HCT116 (cell line): ENCODE results near the gene RASGRF1. TPM values are rescaled to one million over a fixed set of nuclear protein-coding genes. Genes with fewer than 3 reads are reported as not detected.

Experiments
- ATAC-seq: fragments of 200-7000 bp; cut with Tn5 transposase; 2 replicates; pipeline ENCODE4 v1.9.1; 2020; ENCODE audit warnings: mild to moderate bottlenecking, moderate library complexity
- BruUV-seq: library from RNA; stranded (reverse); fragments of 400-500 nt; replicated peaks from 2 replicates; lab custom pipeline; 2021; lab: Mats Ljungman, UMichigan
- CTCF ChIA-PET: fragments of 300-600 bp; sonication (Branson Sonifier 250); formaldehyde crosslinking; loops from one replicate; lab custom pipeline; 2021; ENCODE audit warnings: antibody characterized with exemption; lab: Charles Lee
- POLR2A ChIA-PET: fragments of 300-600, 350-600 bp; sonication (Branson Sonifier 250); formaldehyde crosslinking; loops from one replicate; lab custom pipeline; 2021; ENCODE audit warnings: antibody characterized with exemption; lab: Charles Lee
- RAD21 ChIA-PET, 2 experiments: fragments of 300-600 bp; sonication (Branson Sonifier 250); formaldehyde crosslinking; loops; one replicate each; lab custom pipeline; 2023; ENCODE audit warnings: low total read pairs in 2 of 2; ENCODE audit not compliant: uncharacterized antibody in 2 of 2, unreplicated experiment in 2 of 2, low non-redundant PET in 1 of 2; lab: Charles Lee
- DNase-seq: peaks from one replicate; pipeline ENCODE4 v3.0.0-alpha.2; 2010; ENCODE audit warnings: low read depth, low spot score
- H2AFZ ChIP-seq: fragments of 200-600 bp; shearing (Covaris generic), sonication (generic); 2 replicates; pipeline ENCODE4 v1.6.1; 2017; ENCODE audit warnings: low read depth, mixed run types, mixed read lengths, antibody characterized with exemption, low read length; ENCODE audit not compliant: poor library complexity, severe bottlenecking
- H3K27ac ChIP-seq: 2 replicates; pipeline ENCODE4 v1.5.1; 2012; ENCODE audit warnings: low read depth, low read length
- H3K27me3 ChIP-seq: fragments of 200-600 bp; sonication (generic); 2 replicates; pipeline ENCODE4 v1.6.1; 2016; ENCODE audit warnings: mixed run types, low read length, mixed read lengths; ENCODE audit not compliant: insufficient read depth
- H3K36me3 ChIP-seq, 2 experiments: fragments of 200-500 bp in 1 of 2; fragments of 200-600 bp in 1 of 2; sonication (Bioruptor generic) in 1 of 2; sonication (generic) in 1 of 2; 2 replicates each; pipeline versions ENCODE4 v1.5.1 to v1.6.1; 2014 to 2016; ENCODE audit warnings: low read length in 2 of 2, inconsistent platforms in 1 of 2, mixed read lengths in 1 of 2, mixed run types in 1 of 2; ENCODE audit not compliant: insufficient read depth in 2 of 2, control insufficient read depth in 1 of 2
- H3K4me1 ChIP-seq, 2 experiments: fragments of 200-600 bp in 1 of 2; sonication (generic) in 1 of 2; 2 replicates each; pipeline versions ENCODE4 v1.5.1 to v1.6.1; 2012 to 2017; ENCODE audit warnings: low read length in 2 of 2, inconsistent platforms in 1 of 2, mild to moderate bottlenecking in 1 of 2, mixed read lengths in 1 of 2, mixed run types in 1 of 2, moderate library complexity in 1 of 2; ENCODE audit not compliant: insufficient read depth in 2 of 2, control insufficient read depth in 1 of 2
- H3K4me2 ChIP-seq: fragments of 200-600 bp; sonication (generic); 2 replicates; pipeline ENCODE4 v1.6.1; 2017; ENCODE audit warnings: mixed run types, low read length, mixed read lengths
- H3K4me3 ChIP-seq, 2 experiments: fragments of 200-600 bp in 1 of 2; sonication (generic) in 1 of 2; replicated peaks in 1 of 2; 2 replicates each; pipeline ENCODE4 v1.5.1; 2011 to 2016; ENCODE audit warnings: low read length in 2 of 2, control low read depth in 1 of 2, low read depth in 1 of 2, mild to moderate bottlenecking in 1 of 2, mixed read lengths in 1 of 2, mixed run types in 1 of 2
- H3K79me2 ChIP-seq: fragments of 200-600 bp; sonication (generic); 2 replicates; pipeline ENCODE4 v1.6.1; 2017; ENCODE audit warnings: mild to moderate bottlenecking, mixed run types, low read length, moderate library complexity, mixed read lengths; ENCODE audit not compliant: insufficient read depth
- H3K9ac ChIP-seq: fragments of 200-600 bp; sonication (generic); 2 replicates; pipeline ENCODE4 v1.6.1; 2016; ENCODE audit warnings: low read length, mixed read lengths
- H3K9me2 ChIP-seq: fragments of 200-600 bp; sonication (generic), shearing (Covaris generic); 2 replicates; pipeline ENCODE4 v1.6.1; 2017; ENCODE audit warnings: mixed run types, mild to moderate bottlenecking, moderate library complexity; ENCODE audit not compliant: insufficient read depth
- H3K9me3 ChIP-seq, 2 experiments: fragments of 200-500 bp in 1 of 2; fragments of 200-600 bp in 1 of 2; sonication (Bioruptor generic) in 1 of 2; sonication (generic) in 1 of 2; 2 replicates each; pipeline ENCODE4 v1.6.1; 2014 to 2017; ENCODE audit warnings: low read length in 2 of 2, mixed read lengths in 2 of 2, inconsistent platforms in 1 of 2, low read depth in 1 of 2, mild to moderate bottlenecking in 1 of 2, mixed run types in 1 of 2, moderate library complexity in 1 of 2; ENCODE audit not compliant: control insufficient read depth in 1 of 2, insufficient read depth in 1 of 2
- H4K20me1 ChIP-seq: fragments of 200-600 bp; sonication (generic), shearing (Covaris generic); 2 replicates; pipeline ENCODE4 v1.6.1; 2017; ENCODE audit warnings: mixed run types, mild to moderate bottlenecking, moderate library complexity; ENCODE audit not compliant: insufficient read depth
- ATF3 ChIP-seq: IDR thresholded peaks from 2 replicates; pipeline ENCODE4 v1.6.1; 2012
- CBX3 ChIP-seq: IDR thresholded peaks from 2 replicates; pipeline ENCODE4 v1.6.1; 2012; ENCODE audit warnings: low read depth
- CEBPB ChIP-seq: IDR thresholded peaks from 2 replicates; pipeline ENCODE4 v1.6.1; 2012; ENCODE audit warnings: low read depth
- EGR1 ChIP-seq: IDR thresholded peaks from 2 replicates; pipeline ENCODE4 v1.6.1; 2012; ENCODE audit warnings: low read depth
- ELF1 ChIP-seq: IDR thresholded peaks from 2 replicates; pipeline ENCODE4 v1.6.1; 2012; ENCODE audit warnings: low read depth, borderline replicate concordance
- EZH2phosphoT487 ChIP-seq: fragments of 200-600 bp; IDR thresholded peaks from 2 replicates; pipeline ENCODE4 v1.6.1; 2018; ENCODE audit warnings: antibody characterized with exemption, borderline replicate concordance
- FOSL1 ChIP-seq: IDR thresholded peaks from 2 replicates; pipeline ENCODE4 v1.6.1; 2012; ENCODE audit warnings: low read depth
- POLR2AphosphoS5 ChIP-seq: IDR thresholded peaks from 2 replicates; pipeline ENCODE4 v1.6.1; 2011; ENCODE audit warnings: mild to moderate bottlenecking, low read depth, low read length, moderate library complexity
- REST ChIP-seq: IDR thresholded peaks from 2 replicates; pipeline ENCODE4 v1.6.1; 2012; ENCODE audit warnings: low read depth
- SIN3A ChIP-seq: IDR thresholded peaks from 2 replicates; pipeline ENCODE4 v1.6.1; 2012; ENCODE audit warnings: low read depth
- YY1 ChIP-seq: IDR thresholded peaks from 2 replicates; pipeline ENCODE4 v1.6.1; 2011; ENCODE audit warnings: low read length, low read depth, moderate library complexity, mild to moderate bottlenecking; ENCODE audit not compliant: insufficient replicate concordance; ENCODE audit errors: extremely low read depth
- ZFX ChIP-seq: fragments of 450-650 bp; IDR thresholded peaks from 2 replicates; pipeline ENCODE4 v1.6.1; 2017
- intact Hi-C: fragments of 100-400 bp; cut with micrococcal nuclease; formaldehyde crosslinking; loops from 2 replicates; pipeline ENCODE4 v1.10.0; 2022
- total RNA-seq: library from RNA; stranded (reverse); gene quantifications from one replicate; pipeline ENCODE4 v1.2.1, GENCODE V29; 2021; ENCODE audit not compliant: unreplicated experiment

Gene RASGRF1
- total RNA-seq, 1 experiment from 2014 or later, result 2.4 TPM

GRCh38 chr15:78950343-78950742, 140.2 kb downstream of the RASGRF1 start:
- intact Hi-C loops, result no loop called here
- BruUV-seq, result no TSS peak
- Histone ChIP-seq H3K27me3 (no peaks in the 10 kb centered on the region), H3K4me2 (no peak overlapping the region), H3K27ac (no peak overlapping the region), H3K9ac (no peak overlapping the region), H3K4me1 (peaks cover 12 to 36% of the 10 kb centered on the region in 2 experiments; a peak in 3 of 4 replicates), H3K9me3 (no peaks in the 10 kb centered on the region), H3K36me3 (no peaks in the 10 kb centered on the region), H3K4me3 (no peak overlapping the region), H3K9me2 (no peaks in the 10 kb centered on the region), H2AFZ (no peak overlapping the region), H4K20me1 (no peaks in the 10 kb centered on the region), H3K79me2 (no peaks in the 10 kb centered on the region)
- TF ChIP-seq REST, result no peak
- ATAC-seq, result no peak
- ChIA-PET POLR2A (interaction anchor here (0.6 kb wide), 1 partner anchor 57 kb away, joined by 5 read pairs; no protein-coding TSS in a partner anchor), RAD21 (no interaction called here), CTCF (interaction anchor here (1.0 kb wide), 1 partner anchor 29 kb away, joined by 3 read pairs; no protein-coding TSS in a partner anchor)
- DNase-seq, result no peak

- ChIA-PET RAD21 (no interaction called here), CTCF (no interaction called here), POLR2A (no interaction called here)
- Histone ChIP-seq H4K20me1 (no peaks in the 10 kb centered on the region), H3K79me2 (no peaks in the 10 kb centered on the region), H3K9ac (no peak overlapping the region), H3K4me1 (peaks cover 13 to 45% of the 10 kb centered on the region in 2 experiments), H3K27me3 (no peaks in the 10 kb centered on the region), H3K9me3 (no peaks in the 10 kb centered on the region), H2AFZ (no peak overlapping the region), H3K4me3 (no peak overlapping the region), H3K9me2 (no peaks in the 10 kb centered on the region), H3K36me3 (no peaks in the 10 kb centered on the region), H3K27ac (no peak overlapping the region), H3K4me2 (no peak overlapping the region)
- DNase-seq, result no peak
- TF ChIP-seq CBX3, result no peak
- TF ChIP-seq ATF3, result no peak
- no peak for TF ChIP-seq YY1
- no peak for TF ChIP-seq EZH2phosphoT487
- no peak for TF ChIP-seq EGR1
- TF ChIP-seq POLR2AphosphoS5, result no peak
- no peak for TF ChIP-seq SIN3A
- TF ChIP-seq FOSL1, result no peak
- no peak for TF ChIP-seq CEBPB
- TF ChIP-seq ELF1, result no peak
- no peak for TF ChIP-seq ZFX
- TF ChIP-seq REST, result no peak
- BruUV-seq, result no TSS peak
- ATAC-seq, result no peak
- intact Hi-C loops, result no loop called here
Observed at GRCh38 chr15:78949461-78949860, 141.1 kb downstream of the RASGRF1 start.
